Bronchial epithelial cell (primary cell): Measurements from ENCODE around the gene AMFR. TPM values are rescaled to one million over a fixed set of nuclear protein-coding genes. Genes with fewer than 3 reads are reported as not detected.

Source experiments
- DNase-seq: peaks from one replicate; pipeline ENCODE4 v3.0.0-alpha.2; 2010; ENCODE audit warnings: low read depth
- FAIRE-seq: peaks from 2 replicates; lab custom pipeline; 2011; peaks lifted over from hg19 to GRCh38; lab: Jason Lieb, UNC
- H3K27me3 ChIP-seq: 2 replicates; pipeline ENCODE4 v1.5.1; 2011; ENCODE audit warnings: low read length; ENCODE audit not compliant: control insufficient read depth, insufficient read depth
- H3K36me3 ChIP-seq: 2 replicates; pipeline ENCODE4 v1.5.1; 2011; ENCODE audit warnings: low read length; ENCODE audit not compliant: control insufficient read depth, insufficient read depth
- H3K4me3 ChIP-seq: 2 replicates; pipeline ENCODE4 v1.5.1; 2011; ENCODE audit warnings: mild to moderate bottlenecking, low read depth, low read length, control low read depth
- CTCF ChIP-seq: IDR thresholded peaks from 2 replicates; pipeline ENCODE4 v1.5.1; 2011; ENCODE audit warnings: mild to moderate bottlenecking, moderate library complexity, low read length, control low read depth, inconsistent platforms; ENCODE audit not compliant: insufficient read depth, severe bottlenecking
- total RNA-seq: library from RNA; depleted of rRNA; stranded (reverse); fragments of >200 nt; gene quantifications from 2 replicates; pipeline ENCODE4 v1.2.1, GENCODE V29; 2014

The AMFR gene
- total RNA-seq, 1 donor from 2014 or later: 224 TPM

GRCh38 chr16:56369202-56369601 lies 56.1 kb downstream of the AMFR start:
- Histone ChIP-seq H3K27me3 (no peaks in the 10 kb centered on the region), H3K36me3 (peaks cover 17% of the 10 kb centered on the region), H3K4me3 (no peak overlapping the region)
- FAIRE-seq: no peak
- no peak for DNase-seq
- TF ChIP-seq CTCF: no peak

GRCh38 chr16:56368545-56368944 lies 56.8 kb downstream of the AMFR start:
- DNase-seq: no peak
- peaks cover 24% of the 10 kb centered on the region for H3K36me3 ChIP-seq
- no peak for TF ChIP-seq CTCF
- H3K4me3 ChIP-seq: no peak overlapping the region
- no peak for FAIRE-seq
- no peaks in the 10 kb centered on the region for H3K27me3 ChIP-seq

- Histone ChIP-seq H3K27me3 (no peaks in the 10 kb centered on the region), H3K36me3 (peaks cover 27% of the 10 kb centered on the region), H3K4me3 (no peak overlapping the region)
- FAIRE-seq (peak; percentile 68), DNase-seq (no peak)
- TF ChIP-seq CTCF: no peak
Measured at GRCh38 chr16:56367764-56368163, 57.6 kb downstream of the AMFR start.

- DNase-seq (no peak), FAIRE-seq (no peak)
- peaks cover 32% of the 10 kb centered on the region for H3K36me3 ChIP-seq
- TF ChIP-seq CTCF: no peak
- H3K4me3 ChIP-seq: no peak overlapping the region
- H3K27me3 ChIP-seq: no peaks in the 10 kb centered on the region
Measured at GRCh38 chr16:56366945-56367344, 58.4 kb downstream of the AMFR start.

GRCh38 chr16:56365552-56365951 lies 59.8 kb downstream of the AMFR start:
- DNase-seq (no peak), FAIRE-seq (peak; percentile 36)
- no peaks in the 10 kb centered on the region for H3K27me3 ChIP-seq
- no peak for TF ChIP-seq CTCF
- peaks cover 33% of the 10 kb centered on the region for H3K36me3 ChIP-seq
- H3K4me3 ChIP-seq: no peak overlapping the region

- FAIRE-seq (no peak), DNase-seq (no peak)
- TF ChIP-seq CTCF: no peak
- Histone ChIP-seq H3K27me3 (no peaks in the 10 kb centered on the region), H3K4me3 (no peak overlapping the region), H3K36me3 (peaks cover 33% of the 10 kb centered on the region)
Measured at GRCh38 chr16:56364865-56365264, 60.5 kb downstream of the AMFR start.
